Measurements from ENCODE around the gene USE1. TPM values are rescaled to one million over a fixed set of nuclear protein-coding genes. Genes with fewer than 3 reads are reported as not detected.
A peak's percentile ranks its signal among the peaks of the same experiment; 100 is the strongest.

USE1 gene
- total RNA-seq, 1 experiment from 2014 or later = 23.1 TPM

- Histone ChIP-seq H3K9me3 (replicated peaks) (no peaks in the 10 kb centered on the region), H3K4me3 (no peak overlapping the region), H3K4me1 (replicated peaks) (peaks cover 17% of the 10 kb centered on the region), H3K27ac (no peak overlapping the region), H3K36me3 (peaks cover 63% of the 10 kb centered on the region), H3K27me3 (replicated peaks) (no peaks in the 10 kb centered on the region)
- no peak for DNase-seq (ENCODE audit: low read depth in 1 of 2, low spot score in 2 of 2)
These were observed 1.8 kb upstream of the USE1 start for GRCh38 chr19:17213334-17213733.

- H3K9me3 ChIP-seq (replicated peaks) = no peaks in the 10 kb centered on the region
- DNase-seq (ENCODE audit: low read depth in 1 of 2, low spot score in 2 of 2) = no peak
- peak overlapping the region; percentile 69 for H3K4me3 ChIP-seq
- H3K4me1 ChIP-seq (replicated peaks) = peaks cover 12% of the 10 kb centered on the region
- H3K36me3 ChIP-seq = peaks cover 57% of the 10 kb centered on the region
- peak overlapping the region; percentile 93 for H3K27ac ChIP-seq
- H3K27me3 ChIP-seq (replicated peaks) = no peaks in the 10 kb centered on the region
These were observed 540 bp upstream of the USE1 start for GRCh38 chr19:17214508-17215126.

- Histone ChIP-seq H3K9me3 (replicated peaks) (no peaks in the 10 kb centered on the region), H3K4me3 (peak overlapping the region; percentile 69), H3K27ac (no peak overlapping the region), H3K27me3 (replicated peaks) (no peaks in the 10 kb centered on the region), H3K4me1 (replicated peaks) (peaks cover 23% of the 10 kb centered on the region), H3K36me3 (peaks cover 46% of the 10 kb centered on the region)
- no peak for DNase-seq (ENCODE audit: low read depth in 1 of 2, low spot score in 2 of 2)
These were observed 1.0 kb downstream of the USE1 start for GRCh38 chr19:17216058-17216670.

DNA sequence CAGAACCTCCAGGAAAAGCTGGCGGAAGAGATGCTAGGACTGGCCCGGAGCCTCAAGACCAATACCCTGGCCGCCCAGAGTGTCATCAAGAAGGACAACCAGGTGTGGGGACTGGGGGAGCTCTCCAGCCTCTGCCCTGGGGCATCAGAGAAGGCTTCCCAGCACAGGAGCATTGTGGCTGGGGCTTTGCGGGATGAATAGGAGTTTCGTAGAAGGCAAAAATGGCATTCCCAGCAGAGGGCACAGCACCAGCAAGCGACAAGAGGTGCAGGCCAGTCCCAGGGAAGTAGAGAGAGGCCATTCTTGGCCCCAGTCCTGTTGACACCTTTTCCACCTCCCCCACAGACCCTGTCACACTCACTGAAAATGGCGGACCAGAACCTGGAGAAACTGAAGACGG, 4.1 kb downstream of the USE1 start:
- no peak for DNase-seq (ENCODE audit: low read depth in 1 of 2, low spot score in 2 of 2)
- no peak overlapping the region for H3K4me3 ChIP-seq
- H3K4me1 ChIP-seq (replicated peaks) = peaks cover 23% of the 10 kb centered on the region
- H3K27me3 ChIP-seq (replicated peaks) = no peaks in the 10 kb centered on the region
- H3K27ac ChIP-seq = no peak overlapping the region
- H3K36me3 ChIP-seq = peaks cover 30% of the 10 kb centered on the region
- no peaks in the 10 kb centered on the region for H3K9me3 ChIP-seq (replicated peaks)

GRCh38 chr19:17220207-17220758, 5.1 kb downstream of the USE1 start:
- no peak overlapping the region for H3K4me3 ChIP-seq
- DNase-seq (ENCODE audit: low read depth in 1 of 2, low spot score in 2 of 2) = peak; percentile 57 to 79
- H3K4me1 ChIP-seq (replicated peaks) = peaks cover 16% of the 10 kb centered on the region
- H3K27ac ChIP-seq = 0 out of 2 replicates have a peak overlapping the region, but pooled peaks have one; percentile 14
- peaks cover 29% of the 10 kb centered on the region for H3K36me3 ChIP-seq
- no peaks in the 10 kb centered on the region for H3K9me3 ChIP-seq (replicated peaks)
- H3K27me3 ChIP-seq (replicated peaks) = no peaks in the 10 kb centered on the region

DNA sequence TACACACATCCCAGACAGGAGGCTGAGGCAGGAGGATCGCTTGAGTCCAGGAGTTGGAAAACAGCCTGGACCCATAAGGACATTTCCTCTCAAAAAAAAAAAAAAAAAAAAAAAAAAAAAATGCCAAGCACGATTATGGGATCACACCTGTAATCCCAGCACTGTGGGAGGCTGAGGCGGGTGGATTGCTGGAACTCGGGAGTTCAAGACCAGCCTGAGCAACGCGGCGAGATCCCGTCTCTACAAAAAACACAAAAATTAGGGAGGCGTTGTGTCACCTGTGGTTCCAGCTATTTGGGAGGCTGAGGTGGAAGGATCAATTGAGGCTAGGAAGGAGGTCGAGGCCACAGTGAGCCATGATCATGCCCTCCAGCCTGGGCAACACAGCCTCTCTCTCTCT, 9.9 kb downstream of the USE1 start:
- peaks cover 12% of the 10 kb centered on the region for H3K4me1 ChIP-seq (replicated peaks)
- no peak for DNase-seq (ENCODE audit: low read depth in 1 of 2, low spot score in 2 of 2)

DNA sequence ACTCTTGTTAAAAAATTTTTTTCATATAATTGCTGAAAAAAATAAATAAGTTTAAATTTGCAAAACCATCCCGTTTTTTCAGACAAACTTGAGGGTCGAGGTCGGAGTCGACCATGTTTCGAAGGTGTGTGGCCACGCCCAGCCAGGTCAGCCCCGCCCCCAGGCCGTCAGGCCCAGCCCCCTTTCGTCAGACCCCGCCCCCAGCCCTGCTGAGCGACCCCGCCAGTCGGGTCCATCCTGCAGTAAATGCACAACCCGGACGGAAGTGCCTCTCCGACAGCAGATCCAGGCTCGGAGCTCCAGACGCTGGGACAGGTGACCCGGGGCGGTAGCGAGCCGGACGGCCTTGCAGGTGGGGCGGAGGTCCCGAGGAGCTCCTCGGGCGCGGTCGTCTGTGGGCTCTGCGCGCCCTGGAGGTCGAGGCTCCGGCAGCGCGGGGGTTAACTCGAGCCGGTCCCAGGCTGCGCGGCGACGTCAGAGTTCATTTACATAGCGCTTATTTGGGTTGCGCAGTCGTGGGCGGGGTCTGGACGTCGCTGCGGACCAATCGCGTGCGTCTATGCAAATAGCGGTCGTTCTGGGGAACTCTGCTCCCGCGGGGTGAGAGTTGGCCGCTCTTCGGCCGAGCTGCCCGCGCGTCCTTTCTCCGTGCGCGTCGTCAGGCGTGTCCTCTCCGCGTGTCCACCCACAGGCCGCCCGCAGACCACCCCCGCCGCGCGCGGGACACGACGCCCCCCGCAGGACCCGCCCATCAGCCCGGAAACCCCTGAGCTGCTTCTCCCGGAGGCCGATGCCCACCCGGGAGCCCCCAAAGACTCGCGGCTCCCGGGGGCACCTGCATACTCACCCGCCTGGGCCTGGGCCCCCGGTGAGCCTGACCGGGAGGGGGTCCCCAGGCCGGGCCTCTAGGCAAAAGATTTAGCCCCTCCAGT, 11.1 kb downstream of the USE1 start, which contains the start of gene OCEL1:
Gene OCEL1 (plus strand): TSS at position 225 of the 932 bp plus-strand sequence. CDS start 22 bp downstream, at position 247.
- no peaks in the 10 kb centered on the region for H3K9me3 ChIP-seq (replicated peaks)
- peak within 1 kb of the TSS; percentile 39; the same call in 1 of the 2 replicates for H3K27ac ChIP-seq
- DNase-seq (ENCODE audit: low read depth in 1 of 2, low spot score in 2 of 2) = peak; percentile 98 to 99
- peaks cover 7% of the 10 kb centered on the region for H3K36me3 ChIP-seq
- no peaks in the 10 kb centered on the region for H3K27me3 ChIP-seq (replicated peaks)
- peak within 1 kb of the TSS; percentile 49 for H3K4me3 ChIP-seq
- peaks cover 6% of the 10 kb centered on the region for H3K4me1 ChIP-seq (replicated peaks)

More for the DNA sequence above, 9.9 kb downstream of the USE1 start:
- Histone ChIP-seq H3K27me3 (replicated peaks) (no peaks in the 10 kb centered on the region), H3K4me3 (no peak overlapping the region), H3K36me3 (no peaks in the 10 kb centered on the region; the same call in 1 of the 2 replicates), H3K27ac (no peak overlapping the region), H3K9me3 (replicated peaks) (no peaks in the 10 kb centered on the region)

DNA sequence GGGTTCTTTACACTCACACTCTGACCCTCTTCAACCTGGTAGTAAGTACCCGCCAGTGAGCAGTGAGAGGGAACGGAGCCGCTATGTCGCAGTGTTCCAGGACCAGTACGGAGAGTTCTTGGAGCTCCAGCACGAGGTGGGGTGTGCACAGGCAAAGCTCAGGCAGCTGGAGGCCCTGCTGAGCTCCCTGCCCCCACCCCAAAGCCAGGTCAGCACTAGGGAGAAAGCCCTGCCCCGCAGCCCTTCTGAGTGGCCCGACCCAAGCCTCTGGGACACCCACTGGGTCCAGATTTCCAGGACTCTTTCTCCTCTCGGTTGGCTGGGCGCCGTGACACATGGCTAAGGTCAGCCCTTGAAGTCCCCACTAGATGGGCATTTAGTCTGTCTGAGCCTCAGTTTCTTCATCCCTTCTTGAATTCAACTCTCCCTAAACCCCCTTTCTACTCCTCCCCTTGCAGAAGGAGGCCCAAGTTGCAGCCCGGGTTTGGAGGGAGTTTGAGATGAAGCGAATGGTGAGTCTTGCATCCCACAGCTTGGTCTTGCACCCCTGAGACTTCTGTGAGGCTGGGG, 12.7 kb downstream of the USE1 start:
- no peak overlapping the region for H3K27ac ChIP-seq
- no peak overlapping the region for H3K4me3 ChIP-seq
- peaks cover 6% of the 10 kb centered on the region for H3K4me1 ChIP-seq (replicated peaks)
- no peaks in the 10 kb centered on the region for H3K9me3 ChIP-seq (replicated peaks)
- DNase-seq (ENCODE audit: low read depth in 1 of 2, low spot score in 2 of 2) = no peak
- peaks cover 21% of the 10 kb centered on the region for H3K36me3 ChIP-seq
- no peaks in the 10 kb centered on the region for H3K27me3 ChIP-seq (replicated peaks)

- peaks cover 7% of the 10 kb centered on the region for H3K4me1 ChIP-seq (replicated peaks)
- H3K27me3 ChIP-seq (replicated peaks) = no peaks in the 10 kb centered on the region
- H3K9me3 ChIP-seq (replicated peaks) = no peaks in the 10 kb centered on the region
- peaks cover 37% of the 10 kb centered on the region for H3K36me3 ChIP-seq
- no peak overlapping the region for H3K4me3 ChIP-seq
- DNase-seq (ENCODE audit: low read depth in 1 of 2, low spot score in 2 of 2) = no peak
- H3K27ac ChIP-seq = no peak overlapping the region
These were observed 14.7 kb downstream of the USE1 start for GRCh38 chr19:17229890-17230289.

DNA sequence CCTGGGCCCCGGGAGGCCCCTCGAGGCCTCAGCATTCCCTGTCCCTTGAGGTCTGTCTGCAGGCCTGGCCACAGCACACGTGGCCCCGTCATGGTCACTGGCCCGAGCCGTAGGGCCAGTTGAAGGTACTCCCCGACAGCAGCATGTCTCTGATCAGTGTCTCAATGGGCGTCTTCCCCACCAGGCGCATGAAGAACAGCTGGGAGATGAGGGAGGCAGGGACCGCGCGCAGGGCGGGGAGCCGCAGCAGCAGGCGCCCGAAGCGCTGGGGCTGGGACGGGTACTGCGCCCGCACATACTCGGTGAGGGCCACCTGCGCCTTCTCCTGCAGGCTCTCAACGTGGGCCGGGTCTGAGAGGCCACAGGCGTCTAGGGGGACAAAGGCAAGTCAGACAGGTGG, 17.1 kb downstream of the USE1 start:
- DNase-seq (ENCODE audit: low read depth in 1 of 2, low spot score in 2 of 2) = no peak
- Histone ChIP-seq H3K9me3 (replicated peaks) (no peaks in the 10 kb centered on the region), H3K4me1 (replicated peaks) (peaks cover 15% of the 10 kb centered on the region), H3K27me3 (replicated peaks) (no peaks in the 10 kb centered on the region), H3K27ac (no peak overlapping the region), H3K4me3 (no peak overlapping the region), H3K36me3 (peaks cover 53% of the 10 kb centered on the region)

DNA sequence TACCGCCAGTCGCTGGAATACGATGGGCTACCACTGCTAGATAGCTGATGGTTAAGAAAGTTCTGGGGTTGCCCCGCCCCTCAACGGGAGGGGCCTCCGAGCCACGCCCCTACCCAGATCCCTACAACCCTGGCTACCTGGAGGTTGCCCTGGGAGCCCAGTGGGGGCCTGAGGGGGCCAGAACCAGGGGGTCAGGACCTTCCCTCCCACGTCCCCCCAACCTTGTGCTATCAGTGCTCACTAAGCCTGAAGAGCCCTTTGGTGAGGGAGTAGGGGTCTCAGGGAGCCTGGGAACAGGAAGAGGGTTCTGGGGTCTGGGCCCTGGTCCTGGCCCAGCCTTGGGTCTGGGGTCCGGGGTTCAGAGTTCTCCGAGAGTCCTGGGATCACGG, 19.7 kb downstream of the USE1 start:
- Histone ChIP-seq H3K27me3 (replicated peaks) (no peaks in the 10 kb centered on the region), H3K9me3 (replicated peaks) (no peaks in the 10 kb centered on the region), H3K27ac (no peak overlapping the region), H3K4me1 (replicated peaks) (peaks cover 15% of the 10 kb centered on the region), H3K4me3 (peak overlapping the region; percentile 54), H3K36me3 (peaks cover 69% of the 10 kb centered on the region)
- no peak for DNase-seq (ENCODE audit: low read depth in 1 of 2, low spot score in 2 of 2)

DNA sequence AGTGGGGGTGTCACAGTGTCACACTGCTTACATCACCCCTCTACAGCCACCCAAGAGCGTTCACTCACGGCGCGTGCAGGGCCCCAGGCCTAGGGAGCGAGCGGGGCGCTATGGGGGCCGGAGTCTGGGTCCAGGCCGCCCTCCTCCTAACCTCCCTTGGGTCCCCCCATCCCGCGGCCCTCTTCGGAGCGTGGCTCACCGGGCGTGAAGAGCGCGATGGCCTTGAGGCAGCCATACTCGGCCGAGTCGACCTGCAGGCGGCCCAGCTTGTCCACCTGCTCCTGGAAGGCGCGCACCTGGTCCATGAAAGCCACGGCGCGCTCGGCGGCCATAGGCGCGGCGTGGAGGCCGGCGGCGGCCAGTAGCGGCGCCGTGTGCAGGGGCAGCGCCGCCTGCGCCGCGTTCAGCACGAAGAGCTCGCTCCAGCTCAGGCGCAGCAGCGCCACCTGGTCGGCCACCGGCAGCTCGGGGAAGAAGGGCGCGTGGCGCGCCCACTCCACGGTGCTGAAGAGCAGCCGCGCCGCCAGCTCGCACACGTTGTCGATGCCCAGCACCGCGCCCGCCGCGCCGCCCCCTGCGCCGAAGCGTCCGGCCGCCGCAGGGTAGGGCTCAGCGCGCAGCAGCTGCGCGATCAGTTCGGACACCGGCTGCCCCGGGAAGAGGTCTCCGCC, 20.3 kb downstream of the USE1 start:
- Histone ChIP-seq H3K27me3 (replicated peaks) (no peaks in the 10 kb centered on the region), H3K27ac (0 out of 2 replicates have a peak overlapping the region, but pooled peaks have one; percentile 8), H3K4me3 (peak overlapping the region; percentile 54), H3K36me3 (peaks cover 69% of the 10 kb centered on the region), H3K9me3 (replicated peaks) (no peaks in the 10 kb centered on the region), H3K4me1 (replicated peaks) (peaks cover 15% of the 10 kb centered on the region)
- DNase-seq (ENCODE audit: low read depth in 1 of 2, low spot score in 2 of 2) = peak; percentile 67 to 69

All from SJSA1 (cell line).